Measurements from ENCODE around the gene EIF4EBP3. TPM values are rescaled to one million over a fixed set of nuclear protein-coding genes. Genes with fewer than 3 reads are reported as not detected.
A peak's percentile ranks its signal among the peaks of the same experiment; 100 is the strongest.

The EIF4EBP3 gene
- total RNA-seq, 1 donor = 4.7 TPM

- peaks cover 55% of the 10 kb centered on the region for H3K79me2 ChIP-seq (ENCODE audit: insufficient read depth, low read length)
- H3K27ac ChIP-seq (ENCODE audit: low read depth, low read length) = peak overlapping the region; percentile 30
- no peak for TF ChIP-seq CTCF (IDR thresholded peaks at IDR 0.05; ENCODE audit: extremely low read depth, low read depth, low read length)
- H3K4me3 ChIP-seq (ENCODE audit: insufficient read depth, low read length) = no peak overlapping the region
- H3K9me3 ChIP-seq (ENCODE audit: low read depth, low read length) = no peaks in the 10 kb centered on the region
- H3K4me1 ChIP-seq (ENCODE audit: insufficient read depth, low read length) = peaks cover 29% of the 10 kb centered on the region
- no peak overlapping the region for H2AFZ ChIP-seq (ENCODE audit: low read length)
- peaks cover 45% of the 10 kb centered on the region for H3K36me3 ChIP-seq (ENCODE audit: insufficient read depth, low read length)
- no peak overlapping the region for H3K4me2 ChIP-seq (ENCODE audit: insufficient read depth, low read length)
- no peaks in the 10 kb centered on the region for H3K27me3 ChIP-seq (ENCODE audit: insufficient read depth, low read length)
- DNase-seq (ENCODE audit: insufficient read length, low spot score, missing footprints) = peak; percentile 13
- H4K20me1 ChIP-seq (ENCODE audit: insufficient read depth, low read length) = peaks cover 26% of the 10 kb centered on the region
Measured at GRCh38 chr5:140550147-140551079, 3.0 kb downstream of the EIF4EBP3 start.

GRCh38 chr5:140551872-140552271 lies 4.4 kb downstream of the EIF4EBP3 start:
- Histone ChIP-seq H3K79me2 (ENCODE audit: insufficient read depth, low read length) (peaks cover 69% of the 10 kb centered on the region), H3K4me2 (ENCODE audit: insufficient read depth, low read length) (no peak overlapping the region), H3K27ac (ENCODE audit: low read depth, low read length) (no peak overlapping the region), H3K4me1 (ENCODE audit: insufficient read depth, low read length) (peaks cover 40% of the 10 kb centered on the region), H3K4me3 (ENCODE audit: insufficient read depth, low read length) (no peak overlapping the region), H2AFZ (ENCODE audit: low read length) (no peak overlapping the region), H3K36me3 (ENCODE audit: insufficient read depth, low read length) (peaks cover 46% of the 10 kb centered on the region), H3K27me3 (ENCODE audit: insufficient read depth, low read length) (no peaks in the 10 kb centered on the region), H4K20me1 (ENCODE audit: insufficient read depth, low read length) (peaks cover 28% of the 10 kb centered on the region), H3K9me3 (ENCODE audit: low read depth, low read length) (no peaks in the 10 kb centered on the region)
- DNase-seq (ENCODE audit: insufficient read length, low spot score, missing footprints) = peak; percentile 15
- TF ChIP-seq CTCF (IDR thresholded peaks at IDR 0.05; ENCODE audit: extremely low read depth, low read depth, low read length) = no peak

GRCh38 chr5:140553657-140554056 lies 6.2 kb downstream of the EIF4EBP3 start:
- Histone ChIP-seq H3K4me2 (ENCODE audit: insufficient read depth, low read length) (no peak overlapping the region), H2AFZ (ENCODE audit: low read length) (no peak overlapping the region), H3K9me3 (ENCODE audit: low read depth, low read length) (no peaks in the 10 kb centered on the region), H4K20me1 (ENCODE audit: insufficient read depth, low read length) (peaks cover 28% of the 10 kb centered on the region), H3K27ac (ENCODE audit: low read depth, low read length) (peak overlapping the region; percentile 33), H3K4me3 (ENCODE audit: insufficient read depth, low read length) (no peak overlapping the region), H3K79me2 (ENCODE audit: insufficient read depth, low read length) (peaks cover 73% of the 10 kb centered on the region), H3K4me1 (ENCODE audit: insufficient read depth, low read length) (peaks cover 32% of the 10 kb centered on the region), H3K36me3 (ENCODE audit: insufficient read depth, low read length) (peaks cover 42% of the 10 kb centered on the region), H3K27me3 (ENCODE audit: insufficient read depth, low read length) (no peaks in the 10 kb centered on the region)
- no peak for DNase-seq (ENCODE audit: insufficient read length, low spot score, missing footprints)
- TF ChIP-seq CTCF (IDR thresholded peaks at IDR 0.05; ENCODE audit: extremely low read depth, low read depth, low read length) = no peak

GRCh38 chr5:140554454-140554853 lies 7.0 kb downstream of the EIF4EBP3 start:
- Histone ChIP-seq H3K27ac (ENCODE audit: low read depth, low read length) (peak overlapping the region; percentile 33), H3K4me2 (ENCODE audit: insufficient read depth, low read length) (peak overlapping the region; percentile 14), H3K4me3 (ENCODE audit: insufficient read depth, low read length) (no peak overlapping the region), H3K27me3 (ENCODE audit: insufficient read depth, low read length) (no peaks in the 10 kb centered on the region), H3K36me3 (ENCODE audit: insufficient read depth, low read length) (peaks cover 34% of the 10 kb centered on the region), H2AFZ (ENCODE audit: low read length) (no peak overlapping the region), H4K20me1 (ENCODE audit: insufficient read depth, low read length) (peaks cover 28% of the 10 kb centered on the region), H3K4me1 (ENCODE audit: insufficient read depth, low read length) (peaks cover 32% of the 10 kb centered on the region), H3K79me2 (ENCODE audit: insufficient read depth, low read length) (peaks cover 73% of the 10 kb centered on the region), H3K9me3 (ENCODE audit: low read depth, low read length) (no peaks in the 10 kb centered on the region)
- TF ChIP-seq CTCF (IDR thresholded peaks at IDR 0.05; ENCODE audit: extremely low read depth, low read depth, low read length) = no peak
- peak; percentile 90 for DNase-seq (ENCODE audit: insufficient read length, low spot score, missing footprints)

Measured in osteoblast (primary cell).